22Rv1 (cell line): ENCODE results near the gene PTGES.
A peak's percentile ranks its signal among the peaks of the same experiment; 100 is the strongest.

ENCODE experiments used
- H3K27ac ChIP-seq: fragments of 450-650 bp; 2 replicates; pipeline ENCODE4 v1.5.1; 2017
- CTCF ChIP-seq: fragments of 450-650 bp; IDR thresholded peaks from 2 replicates; pipeline ENCODE4 v1.5.1; 2017; ENCODE audit warnings: mild to moderate bottlenecking
- ZFX ChIP-seq: fragments of 450-650 bp; IDR thresholded peaks from 2 replicates; pipeline ENCODE4 v1.6.1; 2017; ENCODE audit warnings: antibody characterized with exemption, borderline replicate concordance

Gene PTGES

GRCh38 chr9:129783516-129784361, 30.9 kb upstream of the PTGES start:
- H3K27ac ChIP-seq, result no peak overlapping the region
- TF ChIP-seq ZFX (no peak), CTCF (peak; percentile 89)

GRCh38 chr9:129781981-129782380, 29.1 kb upstream of the PTGES start:
- TF ChIP-seq ZFX, result no peak
- no peak for TF ChIP-seq CTCF
- H3K27ac ChIP-seq, result no peak overlapping the region

- no peak for TF ChIP-seq ZFX
- no peak for TF ChIP-seq CTCF
- H3K27ac ChIP-seq, result no peak overlapping the region
Measured at GRCh38 chr9:129781131-129781530, 28.3 kb upstream of the PTGES start.

- TF ChIP-seq ZFX, result no peak
- TF ChIP-seq CTCF, result no peak
- H3K27ac ChIP-seq, result no peak overlapping the region
Measured at GRCh38 chr9:129779560-129780190, 26.8 kb upstream of the PTGES start.

GRCh38 chr9:129778469-129778868, 25.6 kb upstream of the PTGES start:
- TF ChIP-seq ZFX (no peak), CTCF (no peak)
- H3K27ac ChIP-seq, result no peak overlapping the region

GRCh38 chr9:129777769-129778130, 24.9 kb upstream of the PTGES start:
- TF ChIP-seq ZFX, result no peak
- no peak for TF ChIP-seq CTCF
- no peak overlapping the region for H3K27ac ChIP-seq
